ENCODE results near the gene ANKRD55. TPM values are rescaled to one million over a fixed set of nuclear protein-coding genes. Genes with fewer than 3 reads are reported as not detected.

Gene ANKRD55
- total and polyA plus RNA-seq, 9 of the 15 experiments (the other 6 are each of a cell fraction or from before 2014, with no cell fraction given) = 3.4 to 10.6 (median 6.5) TPM

GRCh38 chr5:56202483-56202882, 30.6 kb downstream of the ANKRD55 start:
- Histone ChIP-seq H3K36me3 (ENCODE audit: control insufficient read depth, insufficient read depth, low read length) (no peaks in the 10 kb centered on the region), H3K9me3 (replicated peaks; ENCODE audit: control insufficient read depth, insufficient read depth, low read depth, low read length) (0 out of 2 replicates have a peak, but pooled peaks cover 1% of the 10 kb centered on the region), H3K4me2 (ENCODE audit: insufficient read depth, low read length) (no peak overlapping the region), H3K27me3 (ENCODE audit: control insufficient read depth in 2 of 2, insufficient read depth in 2 of 2, low read length in 2 of 2) (no peaks in the 10 kb centered on the region), H3K27ac (ENCODE audit: extremely low read depth, low read depth, low read length) (no peak overlapping the region), H3K79me2 (ENCODE audit: control insufficient read depth, insufficient read depth, low read length) (no peaks in the 10 kb centered on the region), H2AFZ (ENCODE audit: low read depth, low read length) (no peak overlapping the region), H3K9me1 (ENCODE audit: control insufficient read depth, insufficient read depth, low read length) (peaks cover 2% of the 10 kb centered on the region), H3K4me3 (no peak overlapping the region), H3K4me1 (replicated peaks in 1 of 2; ENCODE audit: control insufficient read depth in 2 of 2, insufficient read depth in 2 of 2, low read length in 2 of 2) (peaks cover 0 to 8% of the 10 kb centered on the region in 2 experiments; a peak in 2 of 5 replicates), H4K20me1 (replicated peaks; ENCODE audit: control insufficient read depth, insufficient read depth, low read length) (no peaks in the 10 kb centered on the region), H3K9ac (ENCODE audit: insufficient read depth in 1 of 2, low read depth in 2 of 2, low read length in 2 of 2) (no peak overlapping the region)
- peak; percentile 44; the same call in 1 of the 2 replicates for TF ChIP-seq CEBPB (tag; IDR thresholded peaks at IDR 0.05)
- TF ChIP-seq OTX1 (CRISPR knock-in tag; IDR thresholded peaks at IDR 0.05) = no peak
- no peak for TF ChIP-seq CEBPG (CRISPR knock-in tag; IDR thresholded peaks at IDR 0.05)
- TF ChIP-seq CEBPG (tag; conservative IDR thresholded peaks at IDR 0.05 in 1 of 2, IDR thresholded peaks at IDR 0.05 in 1 of 2) = peak; percentile 87 to 90
- TF ChIP-seq TRIM24 (IDR thresholded peaks at IDR 0.05) = 0 out of 4 replicates have a peak, but pooled peaks of 1 of the 2 experiments have one; percentile 20
- no peak for TF ChIP-seq HDAC3 (IDR thresholded peaks at IDR 0.05; ENCODE audit: borderline replicate concordance, partially characterized antibody)
- peak; percentile 25; the same call in 1 of the 2 replicates for TF ChIP-seq ATF3 (IDR thresholded peaks at IDR 0.05)
- TF ChIP-seq ATF3 (CRISPR knock-in tag; conservative IDR thresholded peaks at IDR 0.05) = no peak
- peak; percentile 33; the same call in 1 of the 2 replicates for TF ChIP-seq PKNOX1 (IDR thresholded peaks at IDR 0.05)
- peak in 1 of 2 experiments; percentile 48; a peak in 1 of 4 replicates for TF ChIP-seq FOXA3 (CRISPR knock-in tag; conservative IDR thresholded peaks at IDR 0.05 in 1 of 2, IDR thresholded peaks at IDR 0.05 in 1 of 2)
- TF ChIP-seq SOX6 (IDR thresholded peaks at IDR 0.05) = peak; percentile 26; the same call in 1 of the 2 replicates
- WGBS (ENCODE audit: insufficient coverage, low coverage, missing lambda C conversion rate) = 15% methylated on average over 3 of the region's 3 CpGs
- intact Hi-C loops (cut with micrococcal nuclease) (loop anchor here (5.0 to 10.0 kb wide), 2 partner anchors 205 to 1028 kb away; partner anchors contain the start of gene CDC20B), in situ Hi-C loops (cut with MboI) (no loop called here)
- no peak for FAIRE-seq
- no peak for DNase-seq (ENCODE audit: extremely low read depth in 1 of 4, low spot score in 3 of 4)
- ChIA-PET CTCF (ENCODE audit: low intra/inter-chr PET ratio) (interaction anchor here (4.6 kb wide), 1 partner anchor 266 kb away, joined by 46 read pairs; no protein-coding TSS in a partner anchor), POLR2A (interaction anchor here (0.6 to 0.7 kb wide), 2 partner anchors 71 to 208 kb away, joined by 3 read pairs; partner anchors contain the start of gene IL6ST)
- no TSS peak for BruUV-seq (replicated peaks)
- no peak for ATAC-seq

All from K562 (cell line).